ENCODE measurements around the gene TMEM14B.

GRCh38 chr6:10725716-10726115 lies 21.9 kb upstream of the TMEM14B start:
- TF ChIP-seq ELF4 (CRISPR knock-in tag; IDR thresholded peaks at IDR 0.05; ENCODE audit: low read depth) = no peak
- TF ChIP-seq CTCF (IDR thresholded peaks at IDR 0.05) = no peak
- no peak for TF ChIP-seq PRDM15 (CRISPR knock-in tag; IDR thresholded peaks at IDR 0.05)
- no peak for TF ChIP-seq IRF1 (CRISPR knock-in tag; IDR thresholded peaks at IDR 0.05)
- TF ChIP-seq TEAD4 (CRISPR knock-in tag; IDR thresholded peaks at IDR 0.05) = no peak
- TF ChIP-seq SMAD4 (CRISPR knock-in tag; IDR thresholded peaks at IDR 0.05) = no peak
- no peak for TF ChIP-seq NR1H2 (CRISPR knock-in tag; IDR thresholded peaks at IDR 0.05)
- TF ChIP-seq, protein P1, sequence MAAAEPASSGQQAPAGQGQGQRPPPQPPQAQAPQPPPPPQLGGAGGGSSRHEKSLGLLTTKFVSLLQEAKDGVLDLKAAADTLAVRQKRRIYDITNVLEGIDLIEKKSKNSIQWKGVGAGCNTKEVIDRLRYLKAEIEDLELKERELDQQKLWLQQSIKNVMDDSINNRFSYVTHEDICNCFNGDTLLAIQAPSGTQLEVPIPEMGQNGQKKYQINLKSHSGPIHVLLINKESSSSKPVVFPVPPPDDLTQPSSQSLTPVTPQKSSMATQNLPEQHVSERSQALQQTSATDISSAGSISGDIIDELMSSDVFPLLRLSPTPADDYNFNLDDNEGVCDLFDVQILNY (CRISPR knock-in tag; IDR thresholded peaks at IDR 0.05) = no peak
- TF ChIP-seq, protein P2, sequence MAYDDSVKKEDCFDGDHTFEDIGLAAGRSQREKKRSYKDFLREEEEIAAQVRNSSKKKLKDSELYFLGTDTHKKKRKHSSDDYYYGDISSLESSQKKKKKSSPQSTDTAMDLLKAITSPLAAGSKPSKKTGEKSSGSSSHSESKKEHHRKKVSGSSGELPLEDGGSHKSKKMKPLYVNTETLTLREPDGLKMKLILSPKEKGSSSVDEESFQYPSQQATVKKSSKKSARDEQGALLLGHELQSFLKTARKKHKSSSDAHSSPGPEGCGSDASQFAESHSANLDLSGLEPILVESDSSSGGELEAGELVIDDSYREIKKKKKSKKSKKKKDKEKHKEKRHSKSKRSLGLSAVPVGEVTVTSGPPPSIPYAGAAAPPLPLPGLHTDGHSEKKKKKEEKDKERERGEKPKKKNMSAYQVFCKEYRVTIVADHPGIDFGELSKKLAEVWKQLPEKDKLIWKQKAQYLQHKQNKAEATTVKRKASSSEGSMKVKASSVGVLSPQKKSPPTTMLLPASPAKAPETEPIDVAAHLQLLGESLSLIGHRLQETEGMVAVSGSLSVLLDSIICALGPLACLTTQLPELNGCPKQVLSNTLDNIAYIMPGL (CRISPR knock-in tag; IDR thresholded peaks at IDR 0.05) = no peak
- TF ChIP-seq, protein P3, sequence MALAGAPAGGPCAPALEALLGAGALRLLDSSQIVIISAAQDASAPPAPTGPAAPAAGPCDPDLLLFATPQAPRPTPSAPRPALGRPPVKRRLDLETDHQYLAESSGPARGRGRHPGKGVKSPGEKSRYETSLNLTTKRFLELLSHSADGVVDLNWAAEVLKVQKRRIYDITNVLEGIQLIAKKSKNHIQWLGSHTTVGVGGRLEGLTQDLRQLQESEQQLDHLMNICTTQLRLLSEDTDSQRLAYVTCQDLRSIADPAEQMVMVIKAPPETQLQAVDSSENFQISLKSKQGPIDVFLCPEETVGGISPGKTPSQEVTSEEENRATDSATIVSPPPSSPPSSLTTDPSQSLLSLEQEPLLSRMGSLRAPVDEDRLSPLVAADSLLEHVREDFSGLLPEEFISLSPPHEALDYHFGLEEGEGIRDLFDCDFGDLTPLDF (CRISPR knock-in tag; IDR thresholded peaks at IDR 0.05) = no peak
- TF ChIP-seq USF2 (CRISPR knock-in tag; IDR thresholded peaks at IDR 0.05) = no peak
